Measurements from ENCODE around the gene ARRB1. TPM values are rescaled to one million over a fixed set of nuclear protein-coding genes. Genes with fewer than 3 reads are reported as not detected.

Gene ARRB1
- total and polyA plus RNA-seq, 2 of the 13 experiments (the other 11 are each of a cell fraction or from before 2014, with no cell fraction given): 22.5 to 35.7 TPM

GRCh38 chr11:75373201-75373600 lies 21.7 kb upstream of the ARRB1 start:
- ATAC-seq (no peak), FAIRE-seq (no peak), DNase-seq (ENCODE audit: low spot score) (no peak)
- no peaks in the 10 kb centered on the region for H3K36me3 ChIP-seq (replicated peaks in 1 of 2; ENCODE audit: control insufficient read depth in 1 of 2, insufficient read depth in 2 of 2, low read length in 2 of 2)
- no TSS peak for BruUV-seq (replicated peaks)
- no peak overlapping the region for H3K4me2 ChIP-seq (ENCODE audit: low read depth, low read length)
- intact Hi-C loops (cut with micrococcal nuclease; ENCODE audit: unreplicated experiment): no loop called here
- no peak overlapping the region for H3K9ac ChIP-seq (ENCODE audit: insufficient read depth, low read depth, low read length)
- H3K79me2 ChIP-seq (ENCODE audit: insufficient read depth, low read length): no peaks in the 10 kb centered on the region
- H4K20me1 ChIP-seq (ENCODE audit: insufficient read depth, low read length): peaks cover 4% of the 10 kb centered on the region; the same call in 1 of the 2 replicates
- no peak overlapping the region for H2AFZ ChIP-seq (ENCODE audit: low read length)
- no peaks in the 10 kb centered on the region for H3K9me3 ChIP-seq (ENCODE audit: low read length)
- no peak overlapping the region for H3K4me3 ChIP-seq (replicated peaks in 1 of 3; ENCODE audit: insufficient read depth in 1 of 3, low read depth in 2 of 3, low read length in 3 of 3)
- in situ Hi-C loops (cut with HindIII; ENCODE audit: extremely low pct_ligation_motif_present, low pct_unique_long_range_greater_than_20kb): no loop called here
- ChIA-PET POLR2A (interaction anchor here (1.2 to 2.2 kb wide), 3 partner anchors 9 to 30 kb away, joined by 3 to 13 read pairs (median 4); no protein-coding TSS in a partner anchor), CTCF (ENCODE audit: low intra/inter-chr PET ratio, low total read pairs) (no interaction called here)
- H3K27ac ChIP-seq (ENCODE audit: extremely low read length, insufficient read depth, low read length): no peak overlapping the region
- 35% methylated on average over 8 of the region's 8 CpGs for WGBS (ENCODE audit: low lambda C conversion rate)
- peaks cover 45% of the 10 kb centered on the region for H3K4me1 ChIP-seq (ENCODE audit: insufficient read depth, low read length)
- H3K27me3 ChIP-seq (ENCODE audit: control insufficient read depth in 1 of 2, insufficient read depth in 2 of 2, low read length in 2 of 2): peaks cover 7 to 34% of the 10 kb centered on the region in 2 experiments
- TF ChIP-seq ZNF737 (CRISPR knock-in tag; IDR thresholded peaks at IDR 0.05; ENCODE audit: borderline replicate concordance): no peak
- no peak for TF ChIP-seq ZBTB14 (CRISPR knock-in tag; IDR thresholded peaks at IDR 0.05)
- no peak for TF ChIP-seq NBN (conservative IDR thresholded peaks at IDR 0.05)
- TF ChIP-seq ZNF749 (CRISPR knock-in tag; IDR thresholded peaks at IDR 0.05; ENCODE audit: borderline replicate concordance): no peak
- TF ChIP-seq ZNF30 (CRISPR knock-in tag; IDR thresholded peaks at IDR 0.05): no peak
- no peak for TF ChIP-seq KMT2B (CRISPR knock-in tag; IDR thresholded peaks at IDR 0.05)
- no peak for TF ChIP-seq NFRKB (IDR thresholded peaks at IDR 0.05)
- no peak for TF ChIP-seq ARID5B (CRISPR knock-in tag; IDR thresholded peaks at IDR 0.05)
- no peak for TF ChIP-seq ZBTB39 (CRISPR knock-in tag; IDR thresholded peaks at IDR 0.05)
- TF ChIP-seq PAXIP1 (CRISPR knock-in tag; conservative IDR thresholded peaks at IDR 0.05): no peak
- no peak for TF ChIP-seq ZNF878 (CRISPR knock-in tag; IDR thresholded peaks at IDR 0.05)
- TF ChIP-seq ZNF597 (CRISPR knock-in tag; IDR thresholded peaks at IDR 0.05): no peak
